ENCODE results near the gene FAM3D.

The FAM3D gene

GRCh38 chr3:58652624-58653023, 13.9 kb downstream of the FAM3D start:
- no peak for DNase-seq

- DNase-seq = no peak
Observed at GRCh38 chr3:58651276-58651675, 15.3 kb downstream of the FAM3D start.

- DNase-seq = peak; percentile 38
Observed at GRCh38 chr3:58647381-58648141, 19.0 kb downstream of the FAM3D start.

- no peak for DNase-seq
Observed at GRCh38 chr3:58646503-58646902, 20.1 kb downstream of the FAM3D start.

GRCh38 chr3:58645726-58646125, 20.8 kb downstream of the FAM3D start:
- DNase-seq = no peak

- DNase-seq = no peak
Observed at GRCh38 chr3:58642846-58643245, 23.7 kb downstream of the FAM3D start.

GRCh38 chr3:58640700-58641372, 25.7 kb downstream of the FAM3D start:
- DNase-seq = peak; percentile 63

GRCh38 chr3:58639842-58640241, 26.7 kb downstream of the FAM3D start:
- DNase-seq = no peak

- DNase-seq = no peak
Observed at GRCh38 chr3:58639001-58639400, 27.6 kb downstream of the FAM3D start.

- DNase-seq = no peak
Observed at GRCh38 chr3:58638591-58638990, 28.0 kb downstream of the FAM3D start.

- no peak for DNase-seq
Observed at GRCh38 chr3:58637509-58637908, 29.1 kb downstream of the FAM3D start.

GRCh38 chr3:58635371-58636285, 30.9 kb downstream of the FAM3D start:
- no peak for DNase-seq

- DNase-seq = no peak
Observed at GRCh38 chr3:58633157-58633865, 33.3 kb downstream of the FAM3D start.

- no peak for DNase-seq
Observed at GRCh38 chr3:58631742-58632141, 34.8 kb downstream of the FAM3D start.

- no peak for DNase-seq
Observed at GRCh38 chr3:58630710-58631092, 35.9 kb downstream of the FAM3D start.

- no peak for DNase-seq
Observed at GRCh38 chr3:58630076-58630709, 36.4 kb downstream of the FAM3D start.

GRCh38 chr3:58629629-58630028, 36.9 kb downstream of the FAM3D start:
- no peak for DNase-seq

- no peak for DNase-seq
Observed at GRCh38 chr3:58628823-58629562, 37.6 kb downstream of the FAM3D start.

GRCh38 chr3:58627941-58628340, 38.6 kb downstream of the FAM3D start:
- DNase-seq = no peak

GRCh38 chr3:58627570-58627885, 39.0 kb downstream of the FAM3D start:
- DNase-seq = no peak

GRCh38 chr3:58626841-58627569, 39.6 kb downstream of the FAM3D start:
- no peak for DNase-seq

Data from NCI-H2029 (cell line).